ENCODE measurements around the gene NOL4L. TPM values are rescaled to one million over a fixed set of nuclear protein-coding genes. Genes with fewer than 3 reads are reported as not detected.

Gene NOL4L, protein sequence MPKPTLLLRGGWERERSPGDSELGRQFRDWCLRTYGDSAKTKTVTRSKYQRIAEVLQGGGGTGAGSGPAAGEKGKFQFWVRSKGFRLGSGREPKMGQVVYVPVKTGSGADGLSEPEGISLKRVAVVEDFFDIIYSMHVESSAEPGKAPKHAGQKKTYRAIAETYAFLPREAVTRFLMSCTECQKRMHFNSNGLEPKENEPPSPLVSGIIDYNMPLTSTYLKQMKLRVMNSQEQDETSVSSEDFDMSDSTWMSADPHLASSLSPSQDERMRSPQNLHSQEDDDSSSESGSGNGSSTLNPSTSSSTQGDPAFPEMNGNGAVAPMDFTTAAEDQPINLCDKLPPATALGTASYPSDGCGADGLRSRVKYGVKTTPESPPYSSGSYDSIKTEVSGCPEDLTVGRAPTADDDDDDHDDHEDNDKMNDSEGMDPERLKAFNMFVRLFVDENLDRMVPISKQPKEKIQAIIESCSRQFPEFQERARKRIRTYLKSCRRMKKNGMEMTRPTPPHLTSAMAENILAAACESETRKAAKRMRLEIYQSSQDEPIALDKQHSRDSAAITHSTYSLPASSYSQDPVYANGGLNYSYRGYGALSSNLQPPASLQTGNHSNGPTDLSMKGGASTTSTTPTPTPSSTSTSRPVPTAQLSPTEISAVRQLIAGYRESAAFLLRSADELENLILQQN
- polyA plus RNA-seq (ENCODE audit: insufficient read length in 3 of 3), result 10 to 100 TPM; 50.6 to 67.3 (median 57.2) TPM
- long read RNA-seq, donor 1, full-length matches to known transcripts, result 1 of 1 reads
- long read RNA-seq, donor 1, partial matches to known transcripts, result 0 of 1 reads
- long read RNA-seq, donor 1, other reads (novel, unspliced or antisense), result 0 of 1 reads
- long read RNA-seq, donor 2, full-length matches to known transcripts, result 4 of 4 reads
- long read RNA-seq, donor 2, partial matches to known transcripts, result 0 of 4 reads
- long read RNA-seq, donor 2, other reads (novel, unspliced or antisense), result 0 of 4 reads
- long read RNA-seq, donor 3, full-length matches to known transcripts, result 14 of 24 reads
- long read RNA-seq, donor 3, partial matches to known transcripts, result 10 of 24 reads
- long read RNA-seq, donor 3, other reads (novel, unspliced or antisense), result 0 of 24 reads
- long read RNA-seq, donor 4, full-length matches to known transcripts, result 3 of 3 reads
- long read RNA-seq, donor 4, partial matches to known transcripts, result 0 of 3 reads
- long read RNA-seq, donor 4, other reads (novel, unspliced or antisense), result 0 of 3 reads
- long read RNA-seq, donor 5, full-length matches to known transcripts, result 13 of 30 reads
- long read RNA-seq, donor 5, partial matches to known transcripts, result 17 of 30 reads
- long read RNA-seq, donor 5, other reads (novel, unspliced or antisense), result 0 of 30 reads
- long read RNA-seq, donor 6, full-length matches to known transcripts, result 4 of 62 reads
- long read RNA-seq, donor 6, partial matches to known transcripts, result 58 of 62 reads
- long read RNA-seq, donor 6, other reads (novel, unspliced or antisense), result 0 of 62 reads
- long read RNA-seq, donor 7, full-length matches to known transcripts, result 5 of 5 reads
- long read RNA-seq, donor 7, partial matches to known transcripts, result 0 of 5 reads
- long read RNA-seq, donor 7, other reads (novel, unspliced or antisense), result 0 of 5 reads
- long read RNA-seq, donor 8, full-length matches to known transcripts, result 9 of 15 reads
- long read RNA-seq, donor 8, partial matches to known transcripts, result 6 of 15 reads
- long read RNA-seq, donor 8, other reads (novel, unspliced or antisense), result 0 of 15 reads
- long read RNA-seq, donor 9, full-length matches to known transcripts, result 4 of 15 reads
- long read RNA-seq, donor 9, partial matches to known transcripts, result 11 of 15 reads
- long read RNA-seq, donor 9, other reads (novel, unspliced or antisense), result 0 of 15 reads
- long read RNA-seq, donor 10, full-length matches to known transcripts, result 9 of 14 reads
- long read RNA-seq, donor 10, partial matches to known transcripts, result 5 of 14 reads
- long read RNA-seq, donor 10, other reads (novel, unspliced or antisense), result 0 of 14 reads
- long read RNA-seq, donor 11, full-length matches to known transcripts, result 6 of 44 reads
- long read RNA-seq, donor 11, partial matches to known transcripts, result 33 of 44 reads
- long read RNA-seq, donor 11, other reads (novel, unspliced or antisense), result 5 of 44 reads
- long read RNA-seq, donor 12, full-length matches to known transcripts, result 4 of 4 reads
- long read RNA-seq, donor 12, partial matches to known transcripts, result 0 of 4 reads
- long read RNA-seq, donor 12, other reads (novel, unspliced or antisense), result 0 of 4 reads
- long read RNA-seq, donor 13, full-length matches to known transcripts, result 9 of 9 reads
- long read RNA-seq, donor 13, partial matches to known transcripts, result 0 of 9 reads
- long read RNA-seq, donor 13, other reads (novel, unspliced or antisense), result 0 of 9 reads
- long read RNA-seq, donor 14, full-length matches to known transcripts, result 8 of 8 reads
- long read RNA-seq, donor 14, partial matches to known transcripts, result 0 of 8 reads
- long read RNA-seq, donor 14, other reads (novel, unspliced or antisense), result 0 of 8 reads
- long read RNA-seq, donor 15, full-length matches to known transcripts, result 5 of 5 reads
- long read RNA-seq, donor 15, partial matches to known transcripts, result 0 of 5 reads
- long read RNA-seq, donor 15, other reads (novel, unspliced or antisense), result 0 of 5 reads
- long read RNA-seq, donor 16, full-length matches to known transcripts, result 19 of 32 reads
- long read RNA-seq, donor 16, partial matches to known transcripts, result 13 of 32 reads
- long read RNA-seq, donor 16, other reads (novel, unspliced or antisense), result 0 of 32 reads

DNA sequence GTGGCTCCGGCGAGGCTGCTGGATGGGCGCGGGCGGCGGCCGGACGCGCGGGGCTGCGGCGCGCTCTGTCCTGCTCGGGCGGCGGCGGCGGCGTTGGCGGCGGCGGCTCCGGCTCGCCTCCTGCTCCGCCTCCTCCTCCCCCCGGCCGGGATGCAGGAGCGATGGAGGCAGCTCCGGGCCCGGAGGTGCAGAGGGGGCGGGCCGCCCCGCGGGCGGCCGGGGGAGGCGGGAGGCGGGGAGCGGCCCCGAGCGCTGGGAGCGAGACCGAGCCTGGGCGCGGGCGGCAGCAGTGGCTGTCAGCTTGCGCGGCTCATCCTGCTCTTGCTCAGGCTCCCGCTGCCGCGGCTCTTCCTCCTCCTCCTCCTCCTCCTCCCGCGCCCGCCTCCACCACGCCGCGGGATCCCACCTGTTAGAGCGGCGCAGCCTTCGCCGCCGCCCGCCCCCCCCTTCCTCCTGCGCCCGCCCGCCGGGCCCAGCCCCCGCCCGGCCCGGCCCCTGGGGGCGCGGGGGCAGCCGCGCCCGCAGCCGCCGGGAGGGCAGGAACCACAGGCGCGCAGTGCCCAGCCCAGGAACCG lies at the start of gene NOL4L:
Gene NOL4L (minus strand): TSS at position 323 of the 575 bp plus-strand sequence. CDS start 443 bp downstream, outside the sequence.
- no peak for DNase-seq (ENCODE audit: extremely low read depth in 1 of 11, low read depth in 9 of 11, low spot score in 4 of 11)

GRCh38 chr20:32634041-32634805 lies 49.1 kb upstream of the NOL4L start:
- DNase-seq (ENCODE audit: extremely low read depth in 1 of 11, low read depth in 9 of 11, low spot score in 4 of 11), result no peak

GRCh38 chr20:32632461-32633354 lies 47.6 kb upstream of the NOL4L start:
- DNase-seq (ENCODE audit: extremely low read depth in 1 of 11, low read depth in 9 of 11, low spot score in 4 of 11), result no peak

- DNase-seq (ENCODE audit: extremely low read depth in 1 of 11, low read depth in 9 of 11, low spot score in 4 of 11), result no peak
These were observed 46.9 kb upstream of the NOL4L start for GRCh38 chr20:32631933-32632460.

DNA sequence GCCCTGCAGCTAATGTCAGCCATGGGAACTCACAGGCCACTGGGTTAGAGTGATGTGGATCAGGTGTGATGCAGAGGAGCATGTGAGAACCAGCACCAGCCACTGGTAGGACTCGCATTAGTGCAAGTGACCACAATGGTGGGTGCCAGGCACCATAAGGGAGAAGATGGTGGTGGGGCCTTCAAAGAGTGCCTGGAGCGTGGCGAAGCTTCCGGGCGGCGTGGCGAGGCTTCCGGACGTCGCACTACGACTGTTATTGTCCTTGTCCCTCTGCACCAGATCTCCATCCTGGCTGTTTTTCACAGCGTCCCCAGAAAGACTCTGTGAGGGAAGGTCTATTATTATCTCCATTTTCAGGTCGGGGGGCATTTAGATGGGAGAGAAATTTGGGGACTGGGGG lies 44.7 kb upstream of the NOL4L start:
- no peak for DNase-seq (ENCODE audit: extremely low read depth in 1 of 11, low read depth in 9 of 11, low spot score in 4 of 11)

- no peak for DNase-seq (ENCODE audit: extremely low read depth in 1 of 11, low read depth in 9 of 11, low spot score in 4 of 11)
These were observed 43.9 kb upstream of the NOL4L start for GRCh38 chr20:32628960-32629530.

GRCh38 chr20:32626859-32627636 lies 41.9 kb upstream of the NOL4L start:
- DNase-seq (ENCODE audit: extremely low read depth in 1 of 11, low read depth in 9 of 11, low spot score in 4 of 11), result no peak

DNA sequence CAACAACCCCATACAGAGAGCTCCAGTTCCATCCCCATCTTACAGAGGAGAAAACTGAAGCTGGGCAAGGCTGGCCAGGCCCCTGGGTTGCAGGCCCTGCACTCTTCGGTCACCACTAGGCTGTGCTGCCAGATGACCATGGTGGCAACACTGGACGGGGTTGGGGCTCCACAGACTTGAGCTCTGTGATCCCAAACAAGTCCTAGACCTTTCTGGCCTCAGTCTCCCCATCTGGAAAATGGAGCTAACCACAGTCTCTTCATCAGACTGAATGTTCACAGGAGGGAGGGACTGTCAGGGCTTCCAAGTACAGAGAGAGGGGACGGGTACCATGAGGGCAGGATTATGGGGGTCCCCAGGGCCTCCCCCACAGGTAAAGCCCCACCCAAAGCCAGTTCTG lies 41.3 kb upstream of the NOL4L start:
- DNase-seq (ENCODE audit: extremely low read depth in 1 of 11, low read depth in 9 of 11, low spot score in 4 of 11), result no peak

DNA sequence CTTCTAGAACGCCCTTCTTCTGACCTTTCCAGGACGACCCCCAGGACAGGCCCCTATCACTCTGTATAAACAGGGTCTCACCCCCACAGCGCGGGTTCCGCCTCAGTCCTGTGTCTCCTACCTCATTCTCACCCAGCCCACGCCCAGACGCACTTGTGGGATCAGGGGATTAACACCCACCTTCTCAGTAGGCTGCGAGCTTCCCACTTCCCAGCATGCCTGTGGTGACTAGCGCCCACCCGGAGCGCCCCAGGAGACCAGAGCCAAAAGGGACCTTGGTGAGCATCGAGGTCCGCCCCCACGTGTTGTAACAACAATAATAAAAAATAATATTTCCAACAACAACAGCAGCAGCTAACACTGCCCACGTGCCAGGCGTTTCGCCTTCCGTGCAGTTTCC lies 40.9 kb upstream of the NOL4L start:
- no peak for DNase-seq (ENCODE audit: extremely low read depth in 1 of 11, low read depth in 9 of 11, low spot score in 4 of 11)

DNA sequence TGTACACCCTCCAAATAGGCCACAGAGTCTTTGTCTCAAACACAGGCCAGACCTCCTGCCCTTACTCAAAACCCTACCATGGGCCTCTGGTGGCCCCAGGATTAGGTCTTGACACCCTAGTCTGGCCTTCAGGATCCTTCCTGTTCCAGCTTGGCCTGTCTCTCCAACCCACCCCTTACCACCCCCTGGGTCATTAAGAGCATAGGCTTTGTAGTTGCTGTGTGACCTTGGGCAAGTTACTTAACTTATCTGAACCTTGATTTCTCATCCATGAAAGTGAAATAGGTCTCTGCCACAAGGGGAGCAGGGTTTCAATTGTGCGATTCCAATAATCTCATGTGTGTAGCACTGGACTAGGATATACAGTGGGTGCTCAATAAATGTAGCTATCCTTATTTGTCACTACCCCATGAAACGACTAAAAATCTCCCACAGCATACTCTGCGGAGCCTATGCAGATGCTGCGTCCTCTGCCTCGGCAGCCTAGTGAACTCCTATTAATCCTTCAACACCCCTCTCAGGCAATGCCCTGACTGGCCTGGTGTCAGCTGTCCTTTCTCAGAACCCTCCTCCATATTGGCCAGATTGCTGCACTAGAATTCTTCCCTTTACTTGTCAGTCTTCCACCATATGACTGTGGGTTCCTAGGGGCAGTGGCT lies 39.7 kb upstream of the NOL4L start:
- DNase-seq (ENCODE audit: extremely low read depth in 1 of 11, low read depth in 9 of 11, low spot score in 4 of 11), result no peak

DNA sequence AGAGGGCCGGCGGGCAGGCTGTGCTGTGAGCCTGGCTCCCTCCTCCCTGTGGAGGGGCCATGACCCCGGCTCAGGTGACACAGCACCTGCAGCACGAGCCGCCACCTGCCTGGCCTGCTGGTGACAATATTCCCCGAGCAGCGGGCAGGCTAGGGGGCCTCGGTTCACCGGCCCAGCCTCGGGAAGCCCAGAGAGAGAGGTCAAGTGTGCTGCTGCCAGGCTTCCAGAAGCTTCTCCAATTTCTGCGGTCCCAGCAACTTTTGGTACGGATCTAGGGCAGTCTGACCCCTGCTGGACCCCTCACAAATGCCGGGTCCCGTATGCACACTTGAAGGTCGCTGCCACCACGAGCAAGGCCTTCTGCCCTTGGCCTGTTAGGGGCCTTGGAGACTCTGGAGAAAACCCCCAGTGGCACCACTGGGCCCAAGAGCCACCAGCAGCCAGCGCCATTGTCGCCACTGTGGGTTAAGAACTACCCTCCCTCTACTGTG lies 38.6 kb upstream of the NOL4L start:
- DNase-seq (ENCODE audit: extremely low read depth in 1 of 11, low read depth in 9 of 11, low spot score in 4 of 11), result no peak
